ENCODE results near the gene ZNF225. TPM values are rescaled to one million over a fixed set of nuclear protein-coding genes. Genes with fewer than 3 reads are reported as not detected.
"Not testable (repeated sequence)": the region's sequence is repeated elsewhere in the genome, so short reads cannot be mapped to it uniquely, and the experiment has no call there.

Gene ZNF225
- polyA plus RNA-seq, 1 donor, result 12.8 TPM

DNA sequence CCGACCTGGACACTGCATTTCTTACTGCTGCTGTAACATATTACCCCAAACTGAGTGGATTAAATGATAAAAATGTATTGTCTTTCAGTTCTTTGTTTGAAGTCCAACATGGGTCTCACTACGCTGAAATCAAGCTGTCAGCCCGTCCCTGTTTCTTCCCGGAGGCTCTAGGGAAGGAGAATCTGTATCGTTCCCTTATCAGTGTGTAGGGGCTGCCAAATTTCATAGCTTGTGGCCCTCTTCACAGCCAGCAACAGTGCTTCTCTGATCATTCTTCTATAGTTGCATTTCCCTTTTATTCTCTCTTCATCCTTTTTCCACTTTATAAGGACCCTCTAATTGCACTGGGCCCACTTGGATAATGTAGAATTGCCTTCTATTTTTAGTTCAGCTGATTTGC is 38.3 kb downstream of the ZNF225 start:
- DNase-seq, result no peak

DNA sequence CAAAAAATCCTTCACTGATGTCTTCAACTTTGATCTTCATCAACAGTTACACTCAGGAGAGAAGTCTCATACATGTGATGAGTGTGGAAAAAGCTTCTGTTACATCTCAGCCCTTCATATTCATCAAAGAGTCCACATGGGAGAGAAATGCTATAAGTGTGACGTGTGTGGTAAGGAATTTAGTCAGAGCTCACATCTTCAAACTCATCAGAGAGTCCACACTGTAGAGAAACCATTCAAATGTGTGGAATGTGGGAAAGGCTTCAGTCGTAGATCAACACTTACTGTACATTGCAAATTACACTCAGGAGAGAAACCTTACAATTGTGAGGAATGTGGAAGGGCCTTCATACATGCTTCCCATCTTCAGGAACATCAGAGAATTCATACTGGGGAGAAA is 43.3 kb downstream of the ZNF225 start:
- DNase-seq, result no peak

DNA sequence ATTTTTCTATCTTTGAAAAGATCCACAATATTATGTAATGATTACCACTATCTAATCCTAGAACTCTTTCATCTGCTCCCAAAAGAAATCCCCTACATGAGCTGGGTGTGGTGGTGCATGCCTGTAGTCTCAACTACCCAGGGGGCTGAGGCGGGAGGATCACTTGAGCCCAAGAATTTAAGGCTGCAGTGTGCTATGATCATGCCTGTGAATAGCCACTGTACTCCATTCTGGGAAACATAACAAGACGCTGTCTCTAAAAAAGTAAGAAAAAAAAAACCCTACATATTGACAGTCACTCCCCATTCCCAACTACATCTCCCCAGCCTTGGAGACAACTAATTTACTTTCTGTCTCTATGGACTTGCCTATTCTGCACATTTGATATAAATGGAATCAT is 50.6 kb downstream of the ZNF225 start:
- no peak for DNase-seq

DNA sequence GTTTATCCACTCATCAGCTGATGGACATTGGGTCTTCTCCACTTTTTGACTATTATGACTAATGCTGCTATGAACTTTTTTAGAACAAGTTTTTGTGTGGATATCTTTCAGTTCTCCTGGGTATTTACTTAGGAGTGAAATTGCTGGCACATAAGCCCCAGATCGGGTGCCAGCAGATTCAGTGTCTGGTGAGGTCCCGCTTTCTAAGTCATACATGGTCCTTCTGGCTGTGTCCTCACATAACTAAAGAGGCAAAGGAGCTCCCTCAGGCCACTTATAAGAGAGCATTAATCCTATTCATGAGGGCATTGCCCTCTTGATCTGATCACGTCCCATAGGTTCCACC is 51.1 kb downstream of the ZNF225 start:
- DNase-seq, result no peak

DNA sequence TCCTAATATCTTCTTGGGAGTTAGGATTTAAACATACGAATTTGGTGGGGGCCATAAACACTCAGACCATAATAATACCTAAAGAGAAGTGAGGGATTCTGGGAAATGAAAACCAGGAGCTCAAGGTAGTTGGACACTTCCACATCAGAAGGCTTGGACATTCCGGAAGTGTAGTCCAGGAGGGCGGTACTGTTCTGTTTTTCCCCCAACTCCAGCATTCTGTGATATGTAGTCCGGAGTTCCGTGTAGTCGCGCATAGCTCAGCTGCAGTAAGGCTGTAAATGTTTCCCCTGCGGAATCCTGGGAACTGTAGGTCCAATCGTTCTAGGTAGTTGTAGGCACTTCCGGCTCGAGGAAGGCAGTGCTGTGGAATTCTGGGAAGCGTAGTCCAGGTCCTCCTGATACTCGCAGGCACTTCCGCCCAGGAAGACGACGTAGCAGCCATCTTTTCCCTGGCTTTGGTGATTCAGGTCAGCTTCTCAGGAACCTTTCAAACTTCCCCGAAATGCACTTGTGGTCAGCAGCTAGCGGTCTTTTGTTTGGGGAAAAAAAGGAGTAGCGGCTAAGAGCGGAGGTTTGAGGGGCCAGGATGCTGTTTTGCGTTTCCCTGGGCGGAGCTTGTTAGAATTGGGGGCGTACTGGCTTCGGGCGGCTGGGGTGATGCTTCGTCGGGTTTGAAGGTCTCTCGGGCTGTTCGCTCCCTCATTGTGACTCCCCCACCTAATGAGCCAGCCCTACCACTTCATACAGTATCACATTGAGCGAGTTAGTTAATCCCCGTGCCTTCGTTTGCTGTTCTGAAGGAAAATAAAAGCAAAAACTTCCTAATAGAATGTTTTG is 51.7 kb downstream of the ZNF225 start, which contains the start of gene ZNF226:
Gene ZNF226, plus strand, starts transcription at position 428 of the 840 bp plus-strand sequence. CDS start 4,981 bp downstream, outside the sequence.
- peak; percentile 96 for DNase-seq

DNA sequence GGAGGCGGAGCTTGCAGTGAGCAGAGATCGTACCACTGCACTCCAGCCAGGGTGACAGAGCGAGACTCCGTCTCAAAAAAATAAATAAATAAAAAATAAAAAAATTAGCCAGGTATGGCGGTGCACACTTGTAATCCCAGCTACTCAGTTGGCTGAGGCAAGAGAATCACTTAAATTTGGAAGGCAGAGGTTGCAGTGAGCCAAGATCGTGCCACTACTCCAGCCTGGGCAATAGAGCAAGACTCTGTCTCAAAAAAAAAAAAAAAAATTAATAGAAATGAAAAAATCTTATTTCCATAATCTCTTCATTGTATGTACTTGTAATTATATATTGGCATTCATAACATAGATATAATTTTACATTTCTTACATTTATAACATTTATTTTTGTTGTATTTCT is 57.5 kb downstream of the ZNF225 start:
- DNase-seq, result not testable (repeated sequence)

DNA sequence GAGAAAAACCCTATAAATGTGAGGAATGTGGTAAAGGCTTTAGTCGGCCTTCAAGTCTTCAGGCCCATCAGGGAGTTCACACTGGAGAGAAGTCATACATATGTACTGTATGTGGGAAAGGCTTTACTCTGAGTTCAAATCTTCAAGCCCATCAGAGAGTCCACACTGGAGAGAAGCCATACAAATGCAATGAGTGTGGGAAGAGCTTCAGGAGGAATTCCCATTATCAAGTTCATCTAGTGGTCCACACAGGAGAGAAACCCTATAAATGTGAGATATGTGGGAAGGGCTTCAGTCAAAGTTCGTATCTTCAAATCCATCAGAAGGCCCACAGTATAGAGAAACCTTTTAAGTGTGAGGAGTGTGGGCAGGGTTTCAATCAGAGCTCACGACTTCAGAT is 63.4 kb downstream of the ZNF225 start:
- no peak for DNase-seq

DNA sequence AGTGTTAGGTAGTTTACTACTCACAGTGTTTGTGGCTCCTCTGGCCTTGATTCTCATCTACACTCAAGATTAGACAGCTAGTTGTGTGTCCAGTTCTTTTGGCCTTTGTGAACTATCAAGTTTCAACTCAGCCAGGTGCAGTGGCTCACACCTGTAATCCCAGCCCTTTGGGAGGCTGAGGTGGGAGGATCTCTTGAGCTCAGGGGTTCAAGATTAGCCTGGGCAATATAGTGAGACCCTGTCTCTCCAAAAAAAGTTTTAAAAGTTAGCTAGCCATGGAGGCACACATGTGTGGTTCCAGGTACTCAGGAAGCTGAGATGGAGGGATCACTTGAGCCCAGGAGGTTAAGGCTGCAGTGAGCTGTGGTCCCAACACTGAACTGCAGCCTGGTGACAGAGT is 67.8 kb downstream of the ZNF225 start:
- no peak for DNase-seq

DNA sequence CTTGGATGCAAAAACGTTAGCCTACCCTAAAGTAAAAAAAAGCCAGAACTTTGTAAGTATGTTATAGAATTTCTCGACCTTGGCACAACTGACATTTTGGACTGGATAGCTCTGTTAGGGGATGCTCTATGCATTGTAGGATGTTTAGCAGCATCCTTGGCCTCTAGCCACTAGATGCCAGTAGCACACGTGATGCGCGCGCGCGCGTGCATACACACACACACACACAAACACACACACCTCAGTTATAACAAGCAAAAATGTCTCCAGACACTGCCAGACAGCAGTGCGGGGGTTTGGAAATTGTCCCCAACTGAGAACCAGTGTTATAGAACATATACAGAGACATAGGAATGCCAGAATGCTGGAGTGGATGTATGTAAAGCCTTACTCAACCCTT is 68.9 kb downstream of the ZNF225 start:
- DNase-seq, result no peak

Other genes starting within 250 kb of the ZNF225 start
- gene ZNF404, start 229.4 kb upstream of the ZNF225 start, polyA plus RNA-seq (ENCODE audit: insufficient read length), result 19.2 TPM
- 32.5 TPM for gene ZNF45, start 178.1 kb upstream of the ZNF225 start, polyA plus RNA-seq (ENCODE audit: insufficient read length)
- 8.0 TPM for gene ZNF221, start 162.2 kb upstream of the ZNF225 start, polyA plus RNA-seq (ENCODE audit: insufficient read length)
- gene ZNF155, start 129.2 kb upstream of the ZNF225 start, polyA plus RNA-seq (ENCODE audit: insufficient read length), result 18.8 TPM
- gene ZNF230, start 110.4 kb upstream of the ZNF225 start, polyA plus RNA-seq (ENCODE audit: insufficient read length), result 9.8 TPM
- gene ZNF222, start 88.0 kb upstream of the ZNF225 start, polyA plus RNA-seq (ENCODE audit: insufficient read length), result 11.8 TPM
- gene ZNF223, start 61.4 kb upstream of the ZNF225 start, polyA plus RNA-seq (ENCODE audit: insufficient read length), result 18.3 TPM
- gene ZNF284, start 41.2 kb upstream of the ZNF225 start, polyA plus RNA-seq (ENCODE audit: insufficient read length), result 6.2 TPM
- 50.2 TPM for gene ZNF224, start 19.0 kb upstream of the ZNF225 start, polyA plus RNA-seq (ENCODE audit: insufficient read length)
- gene ZNF234, start 28.2 kb downstream of the ZNF225 start, polyA plus RNA-seq (ENCODE audit: insufficient read length), result 20.5 TPM
- gene ZNF226, start 51.7 kb downstream of the ZNF225 start, polyA plus RNA-seq (ENCODE audit: insufficient read length), result 31.8 TPM
- 30.6 TPM for gene ZNF227, start 99.1 kb downstream of the ZNF225 start, polyA plus RNA-seq (ENCODE audit: insufficient read length)
- 7.5 TPM for gene ZNF233, start 146.5 kb downstream of the ZNF225 start, polyA plus RNA-seq (ENCODE audit: insufficient read length)
- gene ZNF235, start 191.6 kb downstream of the ZNF225 start, polyA plus RNA-seq (ENCODE audit: insufficient read length), result 13.5 TPM
- gene ZNF112, start 243.3 kb downstream of the ZNF225 start, polyA plus RNA-seq (ENCODE audit: insufficient read length), result 14.0 TPM

Measured in left kidney (tissue), 2 donors.